ENCODE measurements around the gene ACSL6.

DNA sequence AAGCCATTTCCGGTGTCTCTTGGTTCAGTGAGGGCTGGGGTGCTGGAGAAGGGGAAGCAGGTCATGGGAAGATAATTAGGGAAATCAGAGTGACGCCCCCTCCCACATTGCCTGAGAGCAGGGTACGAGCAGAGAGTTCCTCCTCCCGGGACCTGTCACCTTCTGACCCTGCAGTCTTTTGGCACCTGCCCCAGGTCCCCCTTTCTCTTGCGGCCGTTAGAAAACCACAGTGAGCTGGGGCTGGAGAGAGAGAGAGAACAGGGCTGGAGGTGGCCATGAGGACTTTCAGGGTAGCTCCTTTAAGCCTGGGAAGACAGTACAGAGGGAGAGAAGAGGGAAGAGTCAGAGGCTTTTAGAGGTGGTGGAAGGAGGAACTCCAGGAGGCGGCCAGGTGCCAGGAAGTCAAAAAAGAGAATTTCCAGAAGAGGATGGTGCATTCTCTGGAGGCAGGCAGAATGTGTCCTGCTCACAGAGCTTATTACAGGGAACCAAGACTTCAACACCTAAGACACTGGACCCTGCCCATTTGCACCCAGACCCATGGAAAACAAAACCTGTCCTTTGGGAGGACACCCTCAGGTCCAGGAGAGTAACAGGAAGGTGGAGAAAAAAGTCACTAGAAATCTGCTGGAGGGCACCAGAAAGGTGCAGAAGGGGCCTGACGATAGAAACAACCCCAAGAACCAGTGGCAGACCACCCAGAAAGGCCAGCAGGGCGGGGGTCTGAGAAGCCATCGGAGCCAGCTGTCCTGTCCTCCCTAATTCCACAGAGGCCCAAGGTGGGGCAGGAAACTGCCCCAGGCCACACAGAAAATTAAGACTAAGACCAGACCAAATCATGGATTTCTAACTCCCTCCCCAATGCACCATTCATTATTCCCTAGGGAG is 6.5 kb upstream of the ACSL6 start:
- TF ChIP-seq EZH2 (IDR thresholded peaks at IDR 0.05; ENCODE audit: borderline replicate concordance): no peak
- TF ChIP-seq, protein P1, sequence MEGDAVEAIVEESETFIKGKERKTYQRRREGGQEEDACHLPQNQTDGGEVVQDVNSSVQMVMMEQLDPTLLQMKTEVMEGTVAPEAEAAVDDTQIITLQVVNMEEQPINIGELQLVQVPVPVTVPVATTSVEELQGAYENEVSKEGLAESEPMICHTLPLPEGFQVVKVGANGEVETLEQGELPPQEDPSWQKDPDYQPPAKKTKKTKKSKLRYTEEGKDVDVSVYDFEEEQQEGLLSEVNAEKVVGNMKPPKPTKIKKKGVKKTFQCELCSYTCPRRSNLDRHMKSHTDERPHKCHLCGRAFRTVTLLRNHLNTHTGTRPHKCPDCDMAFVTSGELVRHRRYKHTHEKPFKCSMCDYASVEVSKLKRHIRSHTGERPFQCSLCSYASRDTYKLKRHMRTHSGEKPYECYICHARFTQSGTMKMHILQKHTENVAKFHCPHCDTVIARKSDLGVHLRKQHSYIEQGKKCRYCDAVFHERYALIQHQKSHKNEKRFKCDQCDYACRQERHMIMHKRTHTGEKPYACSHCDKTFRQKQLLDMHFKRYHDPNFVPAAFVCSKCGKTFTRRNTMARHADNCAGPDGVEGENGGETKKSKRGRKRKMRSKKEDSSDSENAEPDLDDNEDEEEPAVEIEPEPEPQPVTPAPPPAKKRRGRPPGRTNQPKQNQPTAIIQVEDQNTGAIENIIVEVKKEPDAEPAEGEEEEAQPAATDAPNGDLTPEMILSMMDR (IDR thresholded peaks at IDR 0.05; ENCODE audit: poor library complexity): no peak

All from hepatocyte (in vitro differentiated cells).